ENCODE results near the gene ANKRD36B. TPM values are rescaled to one million over a fixed set of nuclear protein-coding genes. Genes with fewer than 3 reads are reported as not detected.
"Not testable (repeated sequence)": the region's sequence is repeated elsewhere in the genome, so short reads cannot be mapped to it uniquely, and the experiment has no call there.

Gene ANKRD36B
- total RNA-seq, 1 donor, result 40.2 TPM

GRCh38 chr2:97590515-97591394 lies 1.1 kb upstream of the ANKRD36B start:
- peak overlapping the region; percentile 62 for H3K4me3 ChIP-seq (ENCODE audit: low read depth, low read length)
- peak; percentile 87 for DNase-seq (ENCODE audit: low read depth)
- TF ChIP-seq CTCF (IDR thresholded peaks at IDR 0.05; ENCODE audit: insufficient read depth, low read depth, low read length), result peak; percentile 88

- not testable (repeated sequence) for DNase-seq (ENCODE audit: low read depth)
- peak overlapping the region; percentile 69 for H3K4me3 ChIP-seq (ENCODE audit: low read depth, low read length)
Measured at GRCh38 chr2:97589257-97589597, 450 bp downstream of the ANKRD36B start.

- not testable (repeated sequence) for H3K4me3 ChIP-seq (ENCODE audit: low read depth, low read length)
- peak; percentile 52 for DNase-seq (ENCODE audit: low read depth)
Measured at GRCh38 chr2:97565674-97566073, 24.0 kb downstream of the ANKRD36B start.

- not testable (repeated sequence) for H3K4me3 ChIP-seq (ENCODE audit: low read depth, low read length); DNase-seq (ENCODE audit: low read depth)
Measured at GRCh38 chr2:97552406-97552805, 37.3 kb downstream of the ANKRD36B start.

- DNase-seq (ENCODE audit: low read depth), result peak; percentile 20
- H3K4me3 ChIP-seq (ENCODE audit: low read depth, low read length), result not testable (repeated sequence)
Measured at GRCh38 chr2:97550498-97550897, 39.2 kb downstream of the ANKRD36B start.

- H3K4me3 ChIP-seq (ENCODE audit: low read depth, low read length); DNase-seq (ENCODE audit: low read depth): not testable (repeated sequence)
Measured at GRCh38 chr2:97549058-97549457, 40.6 kb downstream of the ANKRD36B start.

- not testable (repeated sequence) for H3K4me3 ChIP-seq (ENCODE audit: low read depth, low read length); DNase-seq (ENCODE audit: low read depth)
Measured at GRCh38 chr2:97548536-97548935, 41.1 kb downstream of the ANKRD36B start.

- H3K4me3 ChIP-seq (ENCODE audit: low read depth, low read length), result no peak overlapping the region
- no peak for TF ChIP-seq CTCF (IDR thresholded peaks at IDR 0.05; ENCODE audit: insufficient read depth, low read depth, low read length)
- no peak for DNase-seq (ENCODE audit: low read depth)
Measured at GRCh38 chr2:97546711-97547110, 43.0 kb downstream of the ANKRD36B start.

- H3K4me3 ChIP-seq (ENCODE audit: low read depth, low read length); DNase-seq (ENCODE audit: low read depth): not testable (repeated sequence)
Measured at GRCh38 chr2:97544911-97545310, 44.8 kb downstream of the ANKRD36B start.

- not testable (repeated sequence) for H3K4me3 ChIP-seq (ENCODE audit: low read depth, low read length); DNase-seq (ENCODE audit: low read depth)
Measured at GRCh38 chr2:97525904-97526303, 63.8 kb downstream of the ANKRD36B start.

- H3K4me3 ChIP-seq (ENCODE audit: low read depth, low read length); DNase-seq (ENCODE audit: low read depth): not testable (repeated sequence)
Measured at GRCh38 chr2:97523816-97524215, 65.9 kb downstream of the ANKRD36B start.

- not testable (repeated sequence) for DNase-seq (ENCODE audit: low read depth); H3K4me3 ChIP-seq (ENCODE audit: low read depth, low read length)
Measured at GRCh38 chr2:97522916-97523555, 66.6 kb downstream of the ANKRD36B start.

- not testable (repeated sequence) for H3K4me3 ChIP-seq (ENCODE audit: low read depth, low read length)
Measured at GRCh38 chr2:97495651-97496050, 94.0 kb downstream of the ANKRD36B start.

GRCh38 chr2:97490141-97490540 lies 99.5 kb downstream of the ANKRD36B start:
- not testable (repeated sequence) for H3K4me3 ChIP-seq (ENCODE audit: low read depth, low read length)
- DNase-seq (ENCODE audit: low read depth), result peak; percentile 0

More at GRCh38 chr2:97495651-97496050, 94.0 kb downstream of the ANKRD36B start:
- not testable (repeated sequence) for DNase-seq (ENCODE audit: low read depth)

Measured in fibroblast of villous mesenchyme (primary cell).